Keratinocyte (primary cell): ENCODE measurements around the gene MED9. TPM values are rescaled to one million over a fixed set of nuclear protein-coding genes. Genes with fewer than 3 reads are reported as not detected.

Experiments used
- DNase-seq: peaks from one replicate; pipeline ENCODE4 v3.0.0-alpha.2; 2011; ENCODE audit warnings: low read depth, missing footprints, low spot score
- FAIRE-seq: peaks from 2 replicates; lab custom pipeline; 2011; peaks lifted over from hg19 to GRCh38; lab: Jason Lieb, UNC
- H2AFZ ChIP-seq: 2 replicates; pipeline ENCODE4 v1.6.0; 2012; ENCODE audit warnings: low read length, control low read depth, inconsistent platforms; ENCODE audit not compliant: control insufficient read depth
- H3K27ac ChIP-seq: 2 replicates; pipeline ENCODE4 v1.5.1; 2011; ENCODE audit warnings: low read length; ENCODE audit not compliant: control insufficient read depth, insufficient read depth
- H3K27me3 ChIP-seq: 3 replicates; pipeline ENCODE4 v1.6.0; 2011; ENCODE audit warnings: low read length; ENCODE audit not compliant: control insufficient read depth, insufficient read depth; ENCODE audit errors: extremely low read depth
- H3K36me3 ChIP-seq, 2 experiments: 2 replicates in 1 of 2; 3 replicates in 1 of 2; pipeline ENCODE4 v1.5.1; 2011; ENCODE audit warnings: low read length in 2 of 2, mild to moderate bottlenecking in 1 of 2; ENCODE audit not compliant: control insufficient read depth in 2 of 2, insufficient read depth in 2 of 2; ENCODE audit errors: extremely low read depth in 1 of 2
- H3K4me1 ChIP-seq: 3 replicates; pipeline ENCODE4 v1.5.1; 2011; ENCODE audit warnings: low read length; ENCODE audit not compliant: control insufficient read depth, insufficient read depth; ENCODE audit errors: extremely low read depth
- H3K4me2 ChIP-seq: 3 replicates; pipeline ENCODE4 v1.6.0; 2011; ENCODE audit warnings: low read depth, low read length; ENCODE audit not compliant: control insufficient read depth, insufficient read depth; ENCODE audit errors: extremely low read depth
- H3K4me3 ChIP-seq, 3 experiments: fragments of 200-600 bp in 1 of 3; sonication (generic) in 1 of 3; 2 replicates in 2 of 3; 3 replicates in 1 of 3; pipeline ENCODE4 v1.5.1; 2011 to 2016; ENCODE audit warnings: low read length in 3 of 3, mild to moderate bottlenecking in 3 of 3, control low read depth in 2 of 3, inconsistent platforms in 1 of 3, low read depth in 1 of 3, mixed read lengths in 1 of 3, mixed run types in 1 of 3, moderate library complexity in 1 of 3; ENCODE audit not compliant: control insufficient read depth in 2 of 3, insufficient read depth in 2 of 3; ENCODE audit errors: extremely low read depth in 1 of 3
- H3K79me2 ChIP-seq: 2 replicates; pipeline ENCODE4 v1.6.0; 2012; ENCODE audit warnings: low read length; ENCODE audit not compliant: control insufficient read depth, insufficient read depth
- H3K9ac ChIP-seq: 3 replicates; pipeline ENCODE4 v1.6.0; 2011; ENCODE audit warnings: low read length; ENCODE audit not compliant: control insufficient read depth, insufficient read depth; ENCODE audit errors: extremely low read depth
- H3K9me1 ChIP-seq: 3 replicates; pipeline ENCODE4 v1.6.0; 2011; ENCODE audit warnings: low read length; ENCODE audit not compliant: control insufficient read depth, insufficient read depth; ENCODE audit errors: extremely low read depth
- H3K9me3 ChIP-seq: 2 replicates; pipeline ENCODE4 v1.5.1; 2012; ENCODE audit warnings: low read depth, low read length; ENCODE audit not compliant: control insufficient read depth
- H4K20me1 ChIP-seq: 3 replicates; pipeline ENCODE4 v1.6.0; 2011; ENCODE audit warnings: low read length; ENCODE audit not compliant: control insufficient read depth, insufficient read depth; ENCODE audit errors: extremely low read depth
- CTCF ChIP-seq, 3 experiments: IDR thresholded peaks in 1 of 3; conservative IDR thresholded peaks in 1 of 3; optimal IDR thresholded peaks in 1 of 3; 2 replicates in 2 of 3; 3 replicates in 1 of 3; pipeline versions ENCODE3 to v1.5.1; 2011; ENCODE audit warnings: low read length in 3 of 3, mild to moderate bottlenecking in 3 of 3, moderate library complexity in 2 of 3, control low read depth in 1 of 3, inconsistent platforms in 1 of 3; ENCODE audit not compliant: insufficient read depth in 2 of 3; ENCODE audit errors: extremely low read depth in 1 of 3
- EZH2 ChIP-seq: IDR thresholded peaks from one replicate; pipeline ENCODE4 v1.6.1; 2012; ENCODE audit warnings: inconsistent platforms, mild to moderate bottlenecking, low read length, moderate library complexity
- dilution Hi-C: fragments of 300-500 bp; cut with MboI; formaldehyde crosslinking; loops from one replicate; pipeline ENCODE4 v1.7.0; 2020; ENCODE audit warnings: low sequenced_read_pairs; ENCODE audit not compliant: extremely low pct_ligation_motif_present
- polyA plus RNA-seq, 5 experiments: library from polyadenylated mRNA; depleted of rRNA in 3 of 5; stranded (reverse) in 3 of 5; stranded (forward) in 1 of 5; unstranded in 1 of 5; fragments of >200 nt; gene quantifications; 1 replicate in 1 of 5; 2 replicates in 3 of 5; 3 replicates in 1 of 5; pipeline versions ENCODE4 v1.2.1 to v1.2.3, GENCODE V29; 2011 to 2012; ENCODE audit warnings: missing spikeins in 2 of 5, low read depth in 1 of 5, low replicate concordance in 1 of 5

MED9 gene
- polyA plus RNA-seq, 1 donor (not counting 4 experiments of a cell fraction or from before 2014, with no cell fraction given) = 6.9 TPM

GRCh38 chr17:17492571-17492970, 15.8 kb downstream of the MED9 start:
- Histone ChIP-seq H3K27me3 (peaks cover 23% of the 10 kb centered on the region), H3K4me1 (peaks cover 9% of the 10 kb centered on the region), H2AFZ (no peak overlapping the region), H3K9me3 (no peaks in the 10 kb centered on the region), H4K20me1 (peaks cover 5% of the 10 kb centered on the region), H3K4me3 (no peak overlapping the region), H3K79me2 (no peaks in the 10 kb centered on the region), H3K9ac (no peak overlapping the region), H3K36me3 (peaks cover 11 to 19% of the 10 kb centered on the region in 2 experiments), H3K4me2 (no peak overlapping the region), H3K27ac (no peak overlapping the region), H3K9me1 (no peaks in the 10 kb centered on the region)
- DNase-seq (no peak), FAIRE-seq (no peak)
- TF ChIP-seq CTCF (optimal IDR thresholded peaks at IDR 0.05 in 1 of 3, IDR thresholded peaks at IDR 0.05 in 1 of 3, conservative IDR thresholded peaks at IDR 0.05 in 1 of 3; ENCODE audit: extremely low read depth in 1 of 3, insufficient read depth in 2 of 3, low read length in 3 of 3) (no peak), EZH2 (no peak)
- dilution Hi-C loops = no loop called here

GRCh38 chr17:17493249-17493985, 16.6 kb downstream of the MED9 start:
- TF ChIP-seq CTCF (optimal IDR thresholded peaks at IDR 0.05 in 1 of 3, IDR thresholded peaks at IDR 0.05 in 1 of 3, conservative IDR thresholded peaks at IDR 0.05 in 1 of 3; ENCODE audit: extremely low read depth in 1 of 3, insufficient read depth in 2 of 3, low read length in 3 of 3) (no peak), EZH2 (no peak)
- H3K27ac ChIP-seq = no peak overlapping the region
- DNase-seq = no peak

More at GRCh38 chr17:17493249-17493985, 16.6 kb downstream of the MED9 start:
- H3K27me3 ChIP-seq = peaks cover 28% of the 10 kb centered on the region
- no peak overlapping the region for H2AFZ ChIP-seq
- no peak for FAIRE-seq
- dilution Hi-C loops = no loop called here
- H3K79me2 ChIP-seq = no peaks in the 10 kb centered on the region
- no peak overlapping the region for H3K9ac ChIP-seq
- no peaks in the 10 kb centered on the region for H3K9me3 ChIP-seq
- peaks cover 9% of the 10 kb centered on the region for H3K4me1 ChIP-seq
- no peak overlapping the region for H3K4me3 ChIP-seq
- no peak overlapping the region for H3K4me2 ChIP-seq
- no peaks in the 10 kb centered on the region for H3K9me1 ChIP-seq
- peaks cover 11 to 13% of the 10 kb centered on the region in 2 experiments for H3K36me3 ChIP-seq
- peaks cover 5% of the 10 kb centered on the region for H4K20me1 ChIP-seq
